LHCN-M2 (cell line): ENCODE results near the gene TMC4. TPM values are rescaled to one million over a fixed set of nuclear protein-coding genes. Genes with fewer than 3 reads are reported as not detected.
"Not testable (repeated sequence)": the region's sequence is repeated elsewhere in the genome, so short reads cannot be mapped to it uniquely, and the experiment has no call there.

Experiments
- DNase-seq: peaks from one replicate; pipeline ENCODE4 v3.0.0-alpha.2; 2012; ENCODE audit warnings: low read depth
- total RNA-seq: library from RNA; depleted of rRNA; stranded (reverse); fragments of >200 nt; gene quantifications from 2 replicates; pipeline ENCODE4 v1.2.3, GENCODE V29; 2014

The TMC4 gene
- total RNA-seq, 1 experiment from 2014 or later = 0.40 TPM

DNA sequence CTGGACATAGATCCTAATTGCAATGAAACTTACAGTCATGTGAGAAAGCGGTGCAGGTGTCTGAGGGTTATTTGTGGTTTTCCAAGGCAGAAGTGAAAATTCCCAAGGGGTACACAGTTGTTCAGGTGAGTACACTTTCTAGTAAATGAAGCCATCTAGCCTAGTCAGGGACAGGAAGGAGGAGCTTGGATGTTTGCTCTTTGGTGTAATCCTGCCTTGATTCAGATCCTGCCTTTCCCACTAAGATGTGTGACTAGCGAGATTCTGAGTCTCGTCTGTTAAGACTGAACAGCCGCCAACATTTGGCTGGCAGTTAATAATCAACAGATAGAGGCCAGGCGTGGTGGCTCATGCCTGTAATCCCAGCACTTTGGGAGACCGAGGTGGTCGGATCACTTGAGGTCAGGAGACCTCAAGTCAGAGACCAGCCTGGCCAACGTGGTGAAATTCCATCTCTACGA is 30.2 kb upstream of the TMC4 start:
- DNase-seq = no peak

DNA sequence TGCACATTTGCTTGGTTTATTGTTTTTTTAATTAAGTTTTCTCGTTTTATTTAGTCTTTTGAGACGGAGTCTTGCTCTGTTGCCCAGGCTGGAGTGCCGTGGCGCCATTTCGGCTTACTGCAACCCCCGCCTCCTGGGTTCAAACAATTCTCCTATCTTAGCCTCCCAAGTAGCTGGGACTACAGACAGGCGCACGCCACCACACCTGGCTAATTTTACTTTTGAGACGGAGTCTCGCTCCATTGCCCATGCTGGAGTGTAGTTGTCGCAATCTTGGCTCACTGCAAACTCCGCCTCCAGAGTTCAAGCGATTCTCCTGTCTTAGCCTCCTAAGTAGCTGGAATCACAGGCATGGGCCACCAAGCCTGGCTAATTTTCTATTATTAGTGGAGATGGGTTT is 29.0 kb upstream of the TMC4 start:
- DNase-seq = no peak

DNA sequence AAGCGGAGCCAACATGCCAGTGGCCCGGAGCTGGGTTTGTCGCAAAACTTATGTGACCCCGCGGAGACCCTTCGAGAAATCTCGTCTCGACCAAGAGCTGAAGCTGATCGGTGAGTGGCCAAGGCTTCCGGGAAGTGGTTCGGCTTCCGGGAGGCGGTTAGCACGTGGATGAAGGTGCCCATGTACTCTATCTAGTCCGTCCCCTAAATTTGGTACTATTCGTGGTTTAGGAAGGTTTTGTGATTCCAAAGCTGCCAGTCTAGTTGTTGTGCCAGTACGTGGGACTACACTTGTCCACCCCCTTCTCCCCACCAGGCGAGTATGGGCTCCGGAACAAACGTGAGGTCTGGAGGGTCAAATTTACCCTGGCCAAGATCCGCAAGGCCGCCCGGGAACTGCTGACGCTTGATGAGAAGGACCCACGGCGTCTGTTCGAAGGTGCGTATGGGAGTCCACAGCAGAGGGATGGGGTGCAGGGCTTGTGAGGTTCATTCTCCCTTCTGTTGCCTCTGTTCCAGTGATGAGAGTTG is 28.3 kb upstream of the TMC4 start:
- no peak for DNase-seq

DNA sequence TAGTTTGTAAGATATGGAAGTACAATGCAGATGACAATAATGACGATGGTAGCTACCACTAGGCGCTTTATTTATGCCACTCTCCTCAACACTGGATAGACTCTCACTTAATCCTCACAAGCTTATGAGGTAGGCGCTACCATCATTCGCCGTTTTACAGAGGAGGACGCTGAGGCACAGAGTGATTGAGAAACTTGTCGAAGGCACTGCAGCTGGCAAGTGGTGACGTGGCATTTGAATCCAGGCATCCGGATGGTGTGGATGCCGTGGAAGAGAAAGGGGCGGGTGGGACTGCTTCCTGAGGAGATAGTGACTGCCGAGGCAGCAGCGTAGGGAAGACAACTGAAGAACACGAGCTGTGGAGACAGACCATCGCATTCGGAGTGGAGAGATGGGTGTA is 26.4 kb upstream of the TMC4 start:
- no peak for DNase-seq

DNA sequence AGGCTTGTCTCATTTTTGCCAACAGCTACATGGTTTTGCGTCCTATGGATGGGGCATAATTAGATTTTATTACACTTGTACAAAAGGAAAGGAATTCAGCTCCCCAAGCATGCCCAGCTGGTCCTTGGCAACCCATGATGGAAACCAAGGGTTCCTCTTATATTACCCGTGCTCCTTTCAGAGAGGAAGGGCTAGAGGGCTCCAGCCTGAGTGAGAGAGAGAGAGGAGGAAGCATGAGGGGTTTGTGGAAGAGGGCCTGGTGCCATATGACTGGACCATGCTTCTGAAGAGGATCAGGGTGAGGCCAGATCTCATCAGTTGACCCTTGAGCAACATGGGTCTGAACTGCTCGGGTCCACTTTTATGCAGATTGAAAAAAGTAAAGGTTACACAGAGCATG is 24.2 kb upstream of the TMC4 start:
- no peak for DNase-seq

DNA sequence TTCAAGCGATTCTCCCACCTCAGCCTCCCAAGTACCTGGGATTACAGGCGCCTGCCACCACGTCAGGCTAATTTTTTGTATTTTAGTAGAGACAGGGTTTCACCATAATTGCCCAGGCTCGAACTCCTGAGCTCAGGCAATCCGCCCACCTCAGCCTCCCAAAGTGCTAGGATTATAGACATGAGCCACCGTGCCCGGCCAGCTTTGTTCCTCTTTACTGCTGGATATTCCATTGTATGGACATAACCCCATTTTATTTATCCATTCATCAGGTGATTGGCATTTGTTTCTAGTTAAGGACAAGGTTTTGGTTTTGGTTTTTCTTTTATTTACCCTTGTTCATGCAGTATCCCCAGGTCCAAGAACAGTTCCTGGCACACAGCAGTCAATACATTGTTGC is 23.6 kb upstream of the TMC4 start:
- no peak for DNase-seq

DNA sequence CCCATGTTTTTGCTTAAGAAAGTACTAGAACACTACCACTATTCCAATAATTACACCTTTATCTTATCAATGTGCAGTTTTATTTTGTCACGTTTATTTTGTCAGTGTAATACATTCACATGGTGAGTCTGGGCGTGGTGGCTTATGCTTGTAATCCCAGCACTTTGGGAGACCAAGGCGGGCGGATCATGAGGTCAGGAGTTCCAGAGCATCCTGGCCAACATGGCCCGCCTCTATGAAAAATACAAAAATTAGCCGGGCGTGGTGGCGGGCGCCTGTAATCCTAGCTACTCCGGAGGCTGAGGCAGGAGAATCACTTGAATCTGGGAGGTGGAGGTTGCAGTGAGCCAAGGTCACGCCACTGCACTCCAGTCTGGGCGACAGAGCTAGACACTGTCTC is 21.5 kb upstream of the TMC4 start:
- DNase-seq = not testable (repeated sequence)

DNA sequence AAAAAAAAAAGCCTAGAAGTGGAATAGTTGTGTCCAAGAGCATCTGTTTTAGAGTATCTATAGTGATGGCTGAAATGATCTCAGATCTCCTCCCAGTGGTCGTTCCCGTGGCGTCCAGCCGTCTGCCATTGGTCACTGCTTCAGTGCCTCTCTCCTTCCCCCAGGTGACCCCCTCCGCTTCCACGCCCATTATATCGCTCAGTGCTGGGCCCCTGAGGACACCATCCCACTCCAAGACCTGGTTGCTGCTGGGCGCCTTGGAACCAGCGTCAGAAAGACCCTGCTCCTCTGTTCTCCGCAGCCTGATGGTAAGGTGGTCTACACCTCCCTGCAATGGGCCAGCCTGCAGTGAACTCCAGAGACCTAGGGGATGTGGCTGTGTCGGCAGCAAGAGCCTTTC is 20.1 kb upstream of the TMC4 start:
- no peak for DNase-seq

DNA sequence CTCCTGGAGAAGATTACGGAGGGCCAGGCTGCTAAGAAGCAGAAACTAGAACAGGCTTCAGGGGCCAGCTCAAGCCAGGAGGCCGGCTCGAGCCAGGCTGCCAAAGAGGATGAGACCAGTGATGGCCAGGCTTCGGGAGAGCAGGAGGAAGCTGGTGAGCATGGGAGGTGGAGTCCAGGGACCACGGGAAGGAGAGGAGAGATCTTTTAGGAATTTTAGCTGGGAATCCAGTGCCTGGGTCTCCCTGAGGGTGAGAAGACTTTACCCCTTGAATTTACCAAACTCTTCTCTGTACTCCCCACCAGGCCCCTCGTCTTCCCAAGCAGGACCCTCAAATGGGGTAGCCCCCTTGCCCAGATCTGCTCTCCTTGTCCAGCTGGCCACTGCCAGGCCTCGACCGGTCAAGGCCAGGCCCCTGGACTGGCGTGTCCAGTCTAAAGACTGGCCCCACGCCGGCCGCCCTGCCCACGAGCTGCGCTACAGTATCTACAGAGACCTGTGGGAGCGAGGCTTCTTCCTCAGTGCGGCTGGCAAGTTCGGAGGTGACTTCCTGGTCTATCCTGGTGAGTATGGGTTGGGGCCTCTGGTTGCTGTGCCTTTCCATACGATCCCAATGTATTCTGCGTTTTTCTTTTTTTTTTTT is 19.0 kb upstream of the TMC4 start:
- DNase-seq = peak; percentile 16

DNA sequence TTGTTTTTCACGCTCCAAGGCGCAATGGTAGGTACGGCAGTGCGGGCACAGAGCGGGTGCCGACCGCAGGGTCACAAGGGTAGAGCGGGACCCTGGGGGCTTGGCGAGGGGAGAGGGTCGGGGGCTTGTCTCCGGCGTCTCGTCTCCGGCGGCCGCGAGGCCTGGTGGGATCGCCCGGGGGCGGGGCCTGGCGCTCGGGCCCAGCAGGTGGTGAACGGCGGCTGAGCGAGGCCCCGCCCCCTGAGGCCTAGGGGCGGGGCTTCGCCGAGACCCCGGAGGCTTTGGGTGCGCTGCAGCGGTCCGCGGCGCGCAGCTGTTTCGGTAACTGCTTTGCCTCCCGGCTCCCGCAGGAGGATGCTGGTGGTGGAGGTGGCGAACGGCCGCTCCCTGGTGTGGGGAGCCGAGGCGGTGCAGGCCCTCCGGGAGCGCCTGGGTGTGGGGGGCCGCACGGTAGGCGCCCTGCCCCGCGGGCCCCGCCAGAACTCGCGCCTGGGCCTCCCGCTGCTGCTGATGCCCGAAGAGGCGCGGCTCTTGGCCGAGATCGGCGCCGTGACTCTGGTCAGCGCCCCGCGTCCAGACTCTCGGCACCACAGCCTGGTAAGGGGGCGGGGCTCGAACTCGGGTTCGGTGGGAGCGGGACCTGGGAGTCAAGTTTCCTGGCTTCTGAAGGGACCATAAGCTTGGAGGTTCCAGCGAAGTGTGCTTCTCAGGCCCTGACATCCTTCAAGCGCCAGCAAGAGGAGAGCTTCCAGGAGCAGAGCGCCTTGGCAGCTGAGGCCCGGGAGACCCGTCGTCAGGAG is 18.3 kb upstream of the TMC4 start, which contains the start of gene TSEN34:
Gene TSEN34, plus strand, starts transcription at position 298 of the 800 bp plus-strand sequence. Its CDS starts 57 bp downstream, at position 355.
- DNase-seq = peak; percentile 81

DNA sequence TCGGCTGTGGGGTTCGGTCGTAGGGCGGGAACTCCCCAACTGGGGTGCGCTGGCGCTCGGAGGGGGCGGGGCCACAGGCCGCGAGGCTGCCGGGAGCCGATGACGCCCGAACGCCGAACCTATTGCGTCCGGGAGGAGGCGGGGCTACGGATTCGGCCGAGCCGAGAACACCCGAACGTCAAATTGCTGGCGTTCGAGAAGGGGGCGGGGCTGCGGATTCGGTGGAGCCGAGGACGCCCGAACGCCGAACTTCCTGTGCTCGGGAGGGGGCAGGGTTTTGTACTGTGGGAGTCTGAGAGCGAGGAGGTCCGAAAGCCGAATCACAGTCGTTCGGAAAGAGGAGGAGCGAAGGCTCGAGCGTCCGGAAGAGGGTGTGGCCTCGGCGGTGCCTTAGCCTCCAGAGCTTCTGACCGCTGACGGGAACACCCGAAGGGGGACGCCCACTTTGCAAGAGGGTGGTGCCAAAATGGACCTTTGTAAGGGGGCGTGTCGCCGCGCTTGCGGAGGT is 17.6 kb upstream of the TMC4 start:
- DNase-seq = peak; percentile 99

DNA sequence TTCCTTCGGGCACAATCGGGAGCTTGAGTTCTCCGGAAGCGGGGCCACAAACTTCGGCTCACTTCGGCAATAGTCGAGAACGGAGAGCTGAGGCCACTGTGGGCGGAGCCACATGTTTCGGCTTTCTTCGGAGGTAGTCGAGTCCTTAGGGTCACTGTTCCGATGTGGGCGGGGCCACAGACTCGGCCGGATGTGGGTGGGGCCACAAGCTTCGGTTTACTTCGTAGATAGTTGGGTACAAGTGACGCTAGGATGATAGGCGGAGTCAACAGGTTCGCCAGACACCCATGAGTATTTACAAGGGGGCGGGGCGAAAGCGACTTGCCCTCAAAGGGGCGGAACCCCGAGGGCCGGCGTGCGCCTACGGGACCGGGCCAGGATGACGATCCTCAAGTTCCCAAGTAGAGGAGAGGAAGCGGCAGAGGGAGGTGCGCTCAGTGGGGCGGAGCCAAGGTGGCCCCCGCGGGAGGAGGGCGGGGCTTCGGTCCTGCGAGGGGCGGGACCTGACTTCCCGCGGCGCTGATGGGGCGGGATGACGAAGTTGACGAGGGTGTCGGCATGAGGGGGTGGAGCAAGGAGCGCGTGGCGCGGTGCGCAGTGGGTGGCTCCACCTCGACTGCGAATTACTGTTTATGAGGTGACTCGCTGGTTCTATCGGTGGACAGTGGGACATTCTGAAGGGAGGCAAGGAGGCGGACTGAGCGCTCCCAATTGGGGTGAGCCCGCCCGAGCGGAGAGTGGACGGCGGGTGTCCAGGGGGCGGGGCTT is 17.0 kb upstream of the TMC4 start:
- DNase-seq = peak; percentile 100

DNA sequence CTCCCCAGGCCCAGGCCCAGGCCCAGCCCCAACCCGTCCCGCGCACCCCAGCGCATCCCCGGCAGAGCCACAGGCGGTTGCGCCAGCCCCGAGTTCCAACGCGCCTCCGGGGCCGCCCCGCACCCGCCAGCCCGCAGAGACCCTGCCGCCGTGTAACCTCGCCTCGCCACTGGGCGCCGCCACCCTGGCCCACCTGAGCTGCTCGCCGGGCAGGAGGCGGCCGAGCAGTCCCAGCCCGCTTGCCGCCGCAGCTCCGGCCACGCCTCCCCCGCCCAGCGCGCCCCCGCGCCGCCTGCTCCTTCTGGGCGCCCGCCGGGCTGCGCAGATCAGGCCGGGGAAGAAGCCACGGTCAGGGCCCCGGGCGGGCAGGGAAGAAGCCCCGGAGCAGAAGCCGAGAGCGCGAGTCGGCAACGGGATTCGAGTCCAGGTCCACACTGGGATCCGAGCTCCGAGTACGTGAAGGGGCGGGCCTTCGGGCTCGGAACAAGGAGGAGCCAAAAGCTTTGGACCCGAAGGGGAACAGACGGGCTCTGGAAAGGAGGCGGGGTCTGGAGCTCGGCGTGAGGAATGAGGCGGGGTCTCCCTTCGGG is 16.3 kb upstream of the TMC4 start, which contains the start of gene MBOAT7:
Gene MBOAT7, minus strand, starts transcription at position 436 of the 590 bp plus-strand sequence. CDS start 1,072 bp downstream, outside the sequence.
- DNase-seq = no peak

DNA sequence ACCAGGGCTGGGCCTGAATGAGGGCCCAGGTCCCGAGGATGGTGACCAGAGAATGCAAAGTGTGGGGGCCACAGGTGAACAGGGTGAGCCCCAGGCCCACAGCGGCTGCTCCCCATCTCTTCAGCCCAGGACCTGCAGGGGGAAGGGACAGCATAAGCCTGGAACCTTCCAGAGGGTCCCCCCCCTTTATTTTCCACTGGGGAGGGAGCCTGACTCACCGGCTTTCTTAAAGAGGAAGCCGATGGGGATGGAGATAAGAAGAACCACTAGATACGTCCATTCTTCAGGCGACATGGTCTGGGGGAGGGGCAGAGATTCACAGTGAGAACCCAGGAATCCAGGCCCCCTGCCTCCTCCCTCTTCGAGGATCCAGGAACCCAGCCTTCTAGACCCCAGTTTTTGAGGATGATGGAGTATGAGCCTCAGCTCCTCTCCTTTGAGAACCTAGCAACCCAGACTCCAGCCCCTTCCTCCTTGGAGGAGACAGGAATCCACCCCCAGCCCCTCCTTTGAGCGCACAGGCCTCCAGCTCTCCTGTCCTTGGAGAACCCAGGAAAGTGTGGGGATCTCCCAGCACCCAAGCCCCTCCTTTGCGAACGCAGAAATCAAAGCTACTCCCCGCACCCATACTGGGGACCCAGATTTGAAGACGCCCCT is 15.4 kb upstream of the TMC4 start:
- DNase-seq = no peak

DNA sequence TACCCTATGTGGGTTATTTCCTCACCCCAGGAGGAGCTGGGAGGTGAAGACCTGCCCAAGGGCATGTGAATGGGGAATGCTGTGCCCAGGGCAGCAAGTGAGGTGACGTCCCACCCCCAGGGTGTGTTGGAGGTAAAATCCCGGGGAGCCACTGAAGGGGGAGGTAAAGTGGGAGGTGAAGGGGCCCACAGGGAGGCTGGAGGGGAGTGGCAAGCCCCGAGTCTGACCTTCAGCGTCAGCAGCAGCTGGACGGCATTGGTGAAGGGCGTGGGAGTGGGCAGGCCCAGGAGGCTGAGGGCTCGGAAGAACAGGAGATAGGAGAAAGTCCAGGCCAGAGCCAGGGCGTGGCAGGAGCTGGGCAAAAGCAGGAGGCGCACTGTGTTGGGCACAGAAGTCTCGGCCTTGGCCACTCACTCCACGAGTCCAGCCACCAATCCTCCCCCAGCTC is 14.0 kb upstream of the TMC4 start:
- DNase-seq = no peak

DNA sequence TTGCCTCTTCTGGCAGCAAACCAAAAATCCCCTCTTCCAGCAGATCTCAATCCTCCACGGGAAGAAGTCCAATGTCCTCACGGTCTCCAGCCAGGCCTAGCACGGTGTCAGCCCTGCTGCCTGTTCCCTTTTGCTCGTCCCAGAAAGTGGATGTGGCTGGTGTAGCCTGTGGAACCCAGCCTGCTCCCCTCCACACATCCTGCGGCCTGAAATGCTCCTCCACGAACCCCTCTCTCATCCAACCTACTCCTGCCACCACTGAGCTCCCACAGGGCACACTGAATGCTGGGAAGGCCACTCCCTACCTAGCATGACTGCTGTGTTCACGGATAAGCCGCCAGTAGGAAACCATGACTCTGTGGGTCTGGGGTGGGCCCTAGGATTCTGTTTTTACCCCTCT is 13.4 kb upstream of the TMC4 start:
- no peak for DNase-seq

DNA sequence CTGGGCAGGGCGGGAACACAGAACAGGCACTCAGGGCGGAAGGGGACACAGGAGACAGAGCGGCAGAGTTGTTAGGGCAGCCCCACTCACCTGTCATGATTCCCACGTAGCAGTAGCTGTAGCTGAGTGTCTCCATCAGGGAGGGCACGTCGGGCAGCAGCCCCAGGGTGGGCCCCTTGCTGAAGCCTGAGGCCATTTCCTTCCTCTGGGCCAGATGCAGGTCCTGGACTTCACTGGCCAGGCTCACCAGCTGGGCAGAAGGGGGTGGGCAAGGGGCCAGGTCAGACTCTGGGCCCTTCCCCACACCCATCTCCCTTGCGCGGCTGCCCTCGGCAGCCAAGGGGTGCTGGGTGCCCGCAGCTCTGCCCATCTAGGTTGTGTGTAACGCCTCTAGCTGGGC is 10.5 kb upstream of the TMC4 start:
- no peak for DNase-seq

DNA sequence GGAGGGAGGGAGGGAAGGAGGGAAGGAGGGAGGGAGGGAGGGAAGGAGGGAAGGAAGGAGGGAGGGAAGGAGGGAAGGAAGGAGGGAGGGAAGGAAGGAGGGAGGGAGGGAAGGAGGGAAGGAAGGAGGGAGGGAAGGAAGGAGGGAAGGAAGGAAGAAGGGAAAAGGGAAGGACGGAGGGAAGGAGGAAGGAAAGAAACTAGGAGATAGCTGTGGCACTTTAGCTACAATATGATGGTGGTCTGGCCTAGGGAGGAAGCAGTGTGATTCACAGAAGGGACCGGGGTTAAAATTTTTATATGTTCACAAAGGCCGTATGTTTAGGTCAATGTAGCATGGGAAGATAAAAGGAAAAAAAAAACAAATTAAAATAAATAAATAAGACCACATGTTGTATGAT is 8.9 kb upstream of the TMC4 start:
- DNase-seq = not testable (repeated sequence)

DNA sequence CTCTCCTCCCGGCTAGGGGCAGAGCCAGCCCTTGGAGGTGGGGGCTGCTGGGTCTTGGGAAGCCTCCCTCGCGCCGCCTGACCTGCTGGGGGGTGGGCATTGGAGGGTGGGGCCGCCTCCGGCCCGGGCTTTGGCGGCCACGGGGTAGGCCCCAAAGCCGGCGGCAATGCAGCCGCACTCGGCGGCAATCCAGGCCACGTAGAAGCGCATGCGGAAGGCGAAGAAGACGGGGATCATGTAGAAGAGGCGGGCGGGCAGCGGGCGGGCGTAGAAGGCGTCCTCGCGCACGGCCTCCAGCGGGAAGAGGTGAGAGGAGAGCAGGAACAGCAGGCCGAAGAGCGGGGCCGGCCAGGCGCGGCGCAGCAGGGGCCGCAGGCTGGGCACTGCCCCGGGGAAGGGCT is 7.7 kb upstream of the TMC4 start:
- DNase-seq = no peak

DNA sequence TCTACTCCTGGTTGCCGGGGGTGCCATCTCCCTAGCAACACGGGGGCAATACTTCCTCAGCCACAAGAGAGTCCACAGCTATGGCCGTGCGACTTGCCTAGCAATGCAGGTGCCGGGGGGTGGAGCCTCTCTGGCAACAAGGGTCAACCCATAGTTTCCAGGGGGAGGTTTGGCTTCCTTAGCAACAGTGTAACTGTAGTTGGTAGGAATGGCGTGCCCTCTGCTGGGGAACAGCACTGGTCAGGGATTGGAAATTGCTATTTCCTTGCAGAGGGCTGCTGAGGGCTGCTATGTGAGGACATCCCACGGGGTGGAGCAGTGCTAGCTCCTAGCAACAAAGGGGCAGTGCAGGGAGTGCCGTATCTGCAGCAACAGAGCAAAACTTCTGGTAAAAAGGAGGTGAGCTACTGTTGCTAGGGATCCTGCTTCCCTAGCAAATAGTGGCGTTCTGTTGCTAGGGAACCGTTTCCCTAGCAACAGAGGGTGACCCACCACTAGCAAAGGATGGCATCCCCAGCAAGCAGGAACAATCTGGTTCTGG is 7.0 kb upstream of the TMC4 start:
- DNase-seq = peak; percentile 49
